Panc1 (cell line): ENCODE results near the gene PHLDA3. TPM values are rescaled to one million over a fixed set of nuclear protein-coding genes. Genes with fewer than 3 reads are reported as not detected.

Source experiments
- ATAC-seq: fragments of 200-7000 bp; cut with Tn5 transposase; 2 replicates; pipeline ENCODE4 v1.9.1; 2020; ENCODE audit warnings: mild to moderate bottlenecking, moderate library complexity
- BruUV-seq: library from RNA; stranded (reverse); fragments of 400-500 nt; replicated peaks from 2 replicates; lab custom pipeline; 2021; lab: Mats Ljungman, UMichigan
- CTCF ChIA-PET: fragments of 300-600 bp; sonication (Branson Sonifier 250); formaldehyde crosslinking; loops from one replicate; lab custom pipeline; 2022; ENCODE audit warnings: antibody characterized with exemption; lab: Charles Lee
- POLR2A ChIA-PET: fragments of 300-600 bp; sonication (Branson Sonifier 250); formaldehyde crosslinking; loops from one replicate; lab custom pipeline; 2022; ENCODE audit warnings: antibody characterized with exemption; lab: Charles Lee
- DNase-seq: peaks from one replicate; pipeline ENCODE4 v3.0.0-alpha.2; 2010; ENCODE audit warnings: low read depth, low spot score
- H3K27ac ChIP-seq: 2 replicates; pipeline ENCODE4 v1.5.1; 2011; ENCODE audit warnings: mild to moderate bottlenecking, low read length, inconsistent platforms
- H3K27me3 ChIP-seq: fragments of 200-500 bp; sonication (Bioruptor generic); 2 replicates; pipeline ENCODE4 v1.6.0; 2014; ENCODE audit warnings: low read length, inconsistent platforms; ENCODE audit not compliant: control insufficient read depth, insufficient read depth
- H3K36me3 ChIP-seq: fragments of 200-500 bp; sonication (Bioruptor generic); 2 replicates; pipeline ENCODE4 v1.5.1; 2014; ENCODE audit warnings: inconsistent platforms, mild to moderate bottlenecking, low read length, moderate library complexity; ENCODE audit not compliant: control insufficient read depth, insufficient read depth
- H3K4me1 ChIP-seq: 2 replicates; pipeline ENCODE4 v1.5.1; 2011; ENCODE audit warnings: inconsistent platforms, mild to moderate bottlenecking, low read length, moderate library complexity; ENCODE audit not compliant: control insufficient read depth, insufficient read depth
- H3K4me3 ChIP-seq, 2 experiments: 2 replicates each; pipeline ENCODE4 v1.5.1; 2011 to 2012; ENCODE audit warnings: low read depth in 2 of 2, low read length in 2 of 2, mild to moderate bottlenecking in 2 of 2, inconsistent platforms in 1 of 2, moderate library complexity in 1 of 2
- H3K9me3 ChIP-seq: fragments of 200-500 bp; sonication (Bioruptor generic); 2 replicates; pipeline ENCODE4 v1.5.1; 2014; ENCODE audit warnings: low read depth, mild to moderate bottlenecking, inconsistent platforms, low read length, moderate library complexity; ENCODE audit not compliant: control insufficient read depth, insufficient read depth
- POLR2AphosphoS5 ChIP-seq: IDR thresholded peaks from 2 replicates; pipeline ENCODE4 v1.6.1; 2012; ENCODE audit warnings: mild to moderate bottlenecking, low read depth, low read length, moderate library complexity
- SIN3A ChIP-seq: IDR thresholded peaks from 2 replicates; pipeline ENCODE4 v1.6.1; 2012; ENCODE audit warnings: low read depth, mild to moderate bottlenecking, low read length, moderate library complexity, borderline replicate concordance; ENCODE audit not compliant: insufficient read depth
- TCF7L2 ChIP-seq: IDR thresholded peaks from 2 replicates; pipeline ENCODE4 v1.6.1; 2011; ENCODE audit warnings: mild to moderate bottlenecking, low read depth, low read length, inconsistent platforms
- in situ Hi-C: cut with HindIII; loops from 2 replicates; pipeline ENCODE4 v1.10.0; 2016; ENCODE audit warnings: low sequenced_read_pairs, low pct_unique_long_range_greater_than_20kb
- intact Hi-C: fragments of 100-400 bp; cut with micrococcal nuclease; formaldehyde crosslinking; loops from one replicate; pipeline ENCODE4 v1.10.0; 2022; ENCODE audit not compliant: unreplicated experiment
- total RNA-seq: library from RNA; stranded (reverse); gene quantifications from one replicate; pipeline ENCODE4 v1.2.1, GENCODE V29; 2021; ENCODE audit not compliant: unreplicated experiment
- TF ChIP-seq, protein P1 (sequence below), 2 experiments: IDR thresholded peaks; 2 replicates each; pipeline ENCODE4 v1.6.1; 2011 to 2012; ENCODE audit warnings: low read depth in 2 of 2, control low read depth in 1 of 2, low read length in 1 of 2, mild to moderate bottlenecking in 1 of 2, moderate library complexity in 1 of 2; ENCODE audit not compliant: insufficient read depth in 1 of 2
- TF ChIP-seq, protein P2 (sequence below): fragments of 450-650 bp; IDR thresholded peaks from 2 replicates; pipeline ENCODE4 v1.5.1; 2017; ENCODE audit warnings: mild to moderate bottlenecking

The PHLDA3 gene
- total RNA-seq, 1 experiment from 2014 or later: 12.3 TPM

DNA sequence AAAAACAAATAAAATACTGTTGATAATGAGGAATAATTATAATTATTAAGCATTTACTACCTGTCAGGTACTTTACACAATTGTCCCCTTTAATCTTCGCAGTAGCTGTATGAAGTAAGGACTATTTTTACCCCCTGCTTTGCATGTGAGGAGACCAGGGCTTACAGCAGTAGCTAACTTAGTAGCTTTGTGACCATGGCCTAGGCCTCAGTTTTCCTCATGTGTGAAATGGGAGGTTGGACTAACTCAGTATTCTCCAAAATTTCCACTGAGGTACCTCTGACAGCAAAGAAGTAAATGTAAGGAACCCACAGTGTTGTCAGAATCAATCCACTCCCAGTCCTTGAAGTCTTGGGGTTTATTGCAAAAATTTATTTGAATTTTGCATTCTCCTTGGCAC lies 41.7 kb upstream of the PHLDA3 start:
- ChIA-PET POLR2A (no interaction called here), CTCF (interaction anchor here (6.7 kb wide), 1 partner anchor 29 kb away, joined by 110 read pairs; no protein-coding TSS in a partner anchor)
- H3K27me3 ChIP-seq: no peaks in the 10 kb centered on the region
- H3K27ac ChIP-seq: no peak overlapping the region
- H3K4me1 ChIP-seq: peaks cover 18% of the 10 kb centered on the region
- no peak for ATAC-seq
- in situ Hi-C loops: no loop called here
- H3K36me3 ChIP-seq: no peaks in the 10 kb centered on the region
- intact Hi-C loops: no loop called here
- no peaks in the 10 kb centered on the region for H3K9me3 ChIP-seq
- no TSS peak for BruUV-seq
- no peak overlapping the region for H3K4me3 ChIP-seq
- DNase-seq: no peak
- no peak for TF ChIP-seq SIN3A
- TF ChIP-seq, protein P1, sequence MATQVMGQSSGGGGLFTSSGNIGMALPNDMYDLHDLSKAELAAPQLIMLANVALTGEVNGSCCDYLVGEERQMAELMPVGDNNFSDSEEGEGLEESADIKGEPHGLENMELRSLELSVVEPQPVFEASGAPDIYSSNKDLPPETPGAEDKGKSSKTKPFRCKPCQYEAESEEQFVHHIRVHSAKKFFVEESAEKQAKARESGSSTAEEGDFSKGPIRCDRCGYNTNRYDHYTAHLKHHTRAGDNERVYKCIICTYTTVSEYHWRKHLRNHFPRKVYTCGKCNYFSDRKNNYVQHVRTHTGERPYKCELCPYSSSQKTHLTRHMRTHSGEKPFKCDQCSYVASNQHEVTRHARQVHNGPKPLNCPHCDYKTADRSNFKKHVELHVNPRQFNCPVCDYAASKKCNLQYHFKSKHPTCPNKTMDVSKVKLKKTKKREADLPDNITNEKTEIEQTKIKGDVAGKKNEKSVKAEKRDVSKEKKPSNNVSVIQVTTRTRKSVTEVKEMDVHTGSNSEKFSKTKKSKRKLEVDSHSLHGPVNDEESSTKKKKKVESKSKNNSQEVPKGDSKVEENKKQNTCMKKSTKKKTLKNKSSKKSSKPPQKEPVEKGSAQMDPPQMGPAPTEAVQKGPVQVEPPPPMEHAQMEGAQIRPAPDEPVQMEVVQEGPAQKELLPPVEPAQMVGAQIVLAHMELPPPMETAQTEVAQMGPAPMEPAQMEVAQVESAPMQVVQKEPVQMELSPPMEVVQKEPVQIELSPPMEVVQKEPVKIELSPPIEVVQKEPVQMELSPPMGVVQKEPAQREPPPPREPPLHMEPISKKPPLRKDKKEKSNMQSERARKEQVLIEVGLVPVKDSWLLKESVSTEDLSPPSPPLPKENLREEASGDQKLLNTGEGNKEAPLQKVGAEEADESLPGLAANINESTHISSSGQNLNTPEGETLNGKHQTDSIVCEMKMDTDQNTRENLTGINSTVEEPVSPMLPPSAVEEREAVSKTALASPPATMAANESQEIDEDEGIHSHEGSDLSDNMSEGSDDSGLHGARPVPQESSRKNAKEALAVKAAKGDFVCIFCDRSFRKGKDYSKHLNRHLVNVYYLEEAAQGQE (IDR thresholded peaks at IDR 0.05; ENCODE audit: insufficient read depth in 1 of 2, low read depth in 2 of 2, low read length in 1 of 2): no peak
- no peak for TF ChIP-seq POLR2AphosphoS5
- TF ChIP-seq, protein P2, sequence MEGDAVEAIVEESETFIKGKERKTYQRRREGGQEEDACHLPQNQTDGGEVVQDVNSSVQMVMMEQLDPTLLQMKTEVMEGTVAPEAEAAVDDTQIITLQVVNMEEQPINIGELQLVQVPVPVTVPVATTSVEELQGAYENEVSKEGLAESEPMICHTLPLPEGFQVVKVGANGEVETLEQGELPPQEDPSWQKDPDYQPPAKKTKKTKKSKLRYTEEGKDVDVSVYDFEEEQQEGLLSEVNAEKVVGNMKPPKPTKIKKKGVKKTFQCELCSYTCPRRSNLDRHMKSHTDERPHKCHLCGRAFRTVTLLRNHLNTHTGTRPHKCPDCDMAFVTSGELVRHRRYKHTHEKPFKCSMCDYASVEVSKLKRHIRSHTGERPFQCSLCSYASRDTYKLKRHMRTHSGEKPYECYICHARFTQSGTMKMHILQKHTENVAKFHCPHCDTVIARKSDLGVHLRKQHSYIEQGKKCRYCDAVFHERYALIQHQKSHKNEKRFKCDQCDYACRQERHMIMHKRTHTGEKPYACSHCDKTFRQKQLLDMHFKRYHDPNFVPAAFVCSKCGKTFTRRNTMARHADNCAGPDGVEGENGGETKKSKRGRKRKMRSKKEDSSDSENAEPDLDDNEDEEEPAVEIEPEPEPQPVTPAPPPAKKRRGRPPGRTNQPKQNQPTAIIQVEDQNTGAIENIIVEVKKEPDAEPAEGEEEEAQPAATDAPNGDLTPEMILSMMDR: no peak
- TF ChIP-seq TCF7L2: no peak

- ChIA-PET CTCF (interaction anchor here (0.6 to 6.7 kb wide), 2 partner anchors 28 to 74 kb away, joined by 4 to 110 read pairs; no protein-coding TSS in a partner anchor), POLR2A (interaction anchor here (0.7 kb wide), 1 partner anchor 28 kb away, joined by 3 read pairs; no protein-coding TSS in a partner anchor)
- no TSS peak for BruUV-seq
- H3K36me3 ChIP-seq: no peaks in the 10 kb centered on the region
- no peak overlapping the region for H3K4me3 ChIP-seq
- no peak for TF ChIP-seq TCF7L2
- TF ChIP-seq POLR2AphosphoS5: no peak
- TF ChIP-seq, protein P1 (IDR thresholded peaks at IDR 0.05; ENCODE audit: insufficient read depth in 1 of 2, low read depth in 2 of 2, low read length in 1 of 2): no peak
- no peak for TF ChIP-seq SIN3A
- TF ChIP-seq, protein P2: no peak
- intact Hi-C loops (no loop called here), in situ Hi-C loops (no loop called here)
- ATAC-seq (no peak), DNase-seq (no peak)
- H3K27me3 ChIP-seq: no peaks in the 10 kb centered on the region
- no peaks in the 10 kb centered on the region for H3K9me3 ChIP-seq
- H3K27ac ChIP-seq: no peak overlapping the region
- H3K4me1 ChIP-seq: peaks cover 25% of the 10 kb centered on the region
Observed at GRCh38 chr1:201509601-201510374, 40.8 kb upstream of the PHLDA3 start.
